Common myeloid progenitor, CD34-positive (primary cell): ENCODE results near the gene FAM20C.

Source experiments
- CTCF ChIA-PET: fragments of 350-600 bp; sonication (Branson Sonifier 250); formaldehyde crosslinking; loops from one replicate; lab custom pipeline; 2021; ENCODE audit warnings: antibody characterized with exemption; lab: Charles Lee
- POLR2A ChIA-PET: fragments of 350-600 bp; sonication (Branson Sonifier 250); formaldehyde crosslinking; loops from one replicate; lab custom pipeline; 2021; ENCODE audit warnings: antibody characterized with exemption; lab: Charles Lee
- DNase-seq, 3 donors: peaks; one replicate each; pipeline versions ENCODE4 v3.0.0 to v3.0.0-alpha.2; 2013
- H3K27ac ChIP-seq, 2 experiments: 1 replicate in 1 of 2; 2 replicates in 1 of 2; pipeline ENCODE4 v1.7.0; 2013; ENCODE audit warnings: inconsistent platforms in 2 of 2, low read length in 2 of 2, mild to moderate bottlenecking in 2 of 2, low read depth in 1 of 2, moderate library complexity in 1 of 2; ENCODE audit not compliant: severe bottlenecking in 2 of 2, insufficient read depth in 1 of 2, poor library complexity in 1 of 2
- H3K27me3 ChIP-seq, 5 experiments: replicated peaks in 2 of 5; 1 replicate in 3 of 5; 2 replicates in 2 of 5; pipeline versions ENCODE4 v1.6.1 to v1.7.0; 2013; ENCODE audit warnings: low read length in 4 of 5, mild to moderate bottlenecking in 2 of 5, moderate library complexity in 2 of 5, inconsistent platforms in 1 of 5; ENCODE audit not compliant: insufficient read depth in 5 of 5, control insufficient read depth in 4 of 5
- H3K36me3 ChIP-seq, 4 experiments: 1 replicate in 2 of 4; 2 replicates in 2 of 4; pipeline versions ENCODE4 v1.6.1 to v1.7.0; 2013; ENCODE audit warnings: low read length in 3 of 4, control low read depth in 1 of 4, mild to moderate bottlenecking in 1 of 4; ENCODE audit not compliant: control insufficient read depth in 4 of 4, insufficient read depth in 4 of 4
- H3K4me1 ChIP-seq, 4 experiments: 1 replicate in 3 of 4; 2 replicates in 1 of 4; pipeline versions ENCODE4 v1.6.1 to v1.7.1; 2013; ENCODE audit warnings: low read length in 3 of 4, mild to moderate bottlenecking in 3 of 4, control low read depth in 1 of 4, inconsistent platforms in 1 of 4, moderate library complexity in 1 of 4; ENCODE audit not compliant: control insufficient read depth in 4 of 4, insufficient read depth in 4 of 4; ENCODE audit errors: control extremely low read depth in 1 of 4
- H3K4me3 ChIP-seq, 7 experiments: 1 replicate in 4 of 7; 2 replicates in 3 of 7; pipeline versions ENCODE4 v1.5.1 to v1.7.0; 2013; ENCODE audit warnings: mild to moderate bottlenecking in 7 of 7, low read length in 6 of 7, moderate library complexity in 6 of 7, inconsistent platforms in 2 of 7, low read depth in 2 of 7, control low read depth in 1 of 7; ENCODE audit not compliant: insufficient read depth in 4 of 7, control insufficient read depth in 1 of 7; ENCODE audit errors: extremely low read depth in 1 of 7
- H3K9me3 ChIP-seq, 5 experiments: 1 replicate in 4 of 5; 2 replicates in 1 of 5; pipeline versions ENCODE4 v1.6.1 to v1.7.1; 2013; ENCODE audit warnings: low read length in 4 of 5, mild to moderate bottlenecking in 2 of 5, inconsistent platforms in 1 of 5, low read depth in 1 of 5, moderate library complexity in 1 of 5; ENCODE audit not compliant: control insufficient read depth in 4 of 5, insufficient read depth in 2 of 5; ENCODE audit errors: control extremely low read depth in 1 of 5
- WGBS: methylation state at CpG from one replicate; pipeline ENCODE4 v1.1.5; 2013; ENCODE audit not compliant: insufficient coverage; 5-methylcytosine and 5-hydroxymethylcytosine counted together

Gene FAM20C

GRCh38 chr7:253581-254336 is 61.4 kb downstream of the FAM20C start:
- POLR2A ChIA-PET, result no interaction called here
- Histone ChIP-seq H3K36me3 (no peaks in the 10 kb centered on the region), H3K27ac (no peak overlapping the region), H3K4me3 (no peak overlapping the region), H3K4me1 (no peaks in the 10 kb centered on the region), H3K27me3 (no peaks in the 10 kb centered on the region), H3K9me3 (peaks cover 0 to 25% (median 0%) of the 10 kb centered on the region in 5 experiments)
- DNase-seq, result no peak
- WGBS, result 96% methylated on average over 37 of the region's 41 CpGs
- CTCF ChIA-PET, result no interaction called here

GRCh38 chr7:254337-255037 is 62.1 kb downstream of the FAM20C start:
- Histone ChIP-seq H3K27ac (no peak overlapping the region), H3K27me3 (no peaks in the 10 kb centered on the region), H3K4me3 (no peak overlapping the region), H3K36me3 (no peaks in the 10 kb centered on the region), H3K4me1 (no peaks in the 10 kb centered on the region), H3K9me3 (peaks cover 0 to 29% (median 0%) of the 10 kb centered on the region in 5 experiments)
- POLR2A ChIA-PET, result no interaction called here
- 94% methylated on average over 26 of the region's 31 CpGs for WGBS
- no peak for DNase-seq
- CTCF ChIA-PET, result no interaction called here

GRCh38 chr7:255038-255435 is 62.7 kb downstream of the FAM20C start:
- H3K4me1 ChIP-seq, result no peaks in the 10 kb centered on the region
- no peaks in the 10 kb centered on the region for H3K36me3 ChIP-seq
- ChIA-PET POLR2A (no interaction called here), CTCF (no interaction called here)
- peaks cover 0 to 32% (median 0%) of the 10 kb centered on the region in 5 experiments for H3K9me3 ChIP-seq
- DNase-seq, result no peak
- no peak overlapping the region for H3K4me3 ChIP-seq
- over 99% methylated on average over 15 of the region's 19 CpGs for WGBS
- no peaks in the 10 kb centered on the region for H3K27me3 ChIP-seq
- no peak overlapping the region for H3K27ac ChIP-seq

GRCh38 chr7:255721-256361 is 63.5 kb downstream of the FAM20C start:
- Histone ChIP-seq H3K36me3 (peaks cover 0 to 2% (median 0%) of the 10 kb centered on the region in 4 experiments), H3K27ac (no peak overlapping the region), H3K27me3 (no peaks in the 10 kb centered on the region), H3K4me1 (no peaks in the 10 kb centered on the region), H3K4me3 (no peak overlapping the region), H3K9me3 (peaks cover 0 to 38% (median 0%) of the 10 kb centered on the region in 5 experiments)
- ChIA-PET CTCF (no interaction called here), POLR2A (no interaction called here)
- no peak for DNase-seq
- WGBS, result 95% methylated on average over 44 of the region's 44 CpGs

GRCh38 chr7:256461-256940 is 64.1 kb downstream of the FAM20C start:
- ChIA-PET POLR2A (no interaction called here), CTCF (no interaction called here)
- H3K27ac ChIP-seq, result no peak overlapping the region
- no peaks in the 10 kb centered on the region for H3K4me1 ChIP-seq
- H3K4me3 ChIP-seq, result no peak overlapping the region
- H3K36me3 ChIP-seq, result peaks cover 0 to 2% (median 0%) of the 10 kb centered on the region in 4 experiments
- no peaks in the 10 kb centered on the region for H3K27me3 ChIP-seq
- 95% methylated on average over 37 of the region's 38 CpGs for WGBS
- DNase-seq, result no peak
- H3K9me3 ChIP-seq, result peaks cover 0 to 40% (median 0%) of the 10 kb centered on the region in 5 experiments

- no peak overlapping the region for H3K4me3 ChIP-seq
- DNase-seq, result no peak
- peaks cover 0 to 2% (median 0%) of the 10 kb centered on the region in 4 experiments for H3K36me3 ChIP-seq
- no peaks in the 10 kb centered on the region for H3K4me1 ChIP-seq
- no peaks in the 10 kb centered on the region for H3K27me3 ChIP-seq
- H3K9me3 ChIP-seq, result peaks cover 0 to 46% (median 2%) of the 10 kb centered on the region in 5 experiments
- CTCF ChIA-PET, result no interaction called here
- POLR2A ChIA-PET, result no interaction called here
- 98% methylated on average over 26 of the region's 29 CpGs for WGBS
- H3K27ac ChIP-seq, result no peak overlapping the region
Measured at GRCh38 chr7:256981-257646, 64.7 kb downstream of the FAM20C start.
